ENCODE data around the gene PLK2. TPM values are rescaled to one million over a fixed set of nuclear protein-coding genes. Genes with fewer than 3 reads are reported as not detected.

PLK2 gene
- total and polyA plus RNA-seq, 2 of the 8 experiments (the other 6 are each of a cell fraction or from before 2014, with no cell fraction given): 5.8 to 20.6 TPM

- no peak overlapping the region for H2BK20ac ChIP-seq (ENCODE audit: low read length)
- no peak overlapping the region for H2BK15ac ChIP-seq (ENCODE audit: low read length)
- no peak overlapping the region for H2AK5ac ChIP-seq (ENCODE audit: low read depth, low read length)
- no peak overlapping the region for H4K5ac ChIP-seq (ENCODE audit: insufficient read length, low read depth, low read length)
- ChIA-PET CTCF (ENCODE audit: partially characterized antibody) (interaction anchor here (1.0 to 1.2 kb wide), 2 partner anchors 11 to 259 kb away, joined by 3 read pairs; no protein-coding TSS in a partner anchor), POLR2A (ENCODE audit: partially characterized antibody) (no interaction called here)
- H3K23me2 ChIP-seq (ENCODE audit: low read depth, low read length): no peaks in the 10 kb centered on the region
- no peak overlapping the region for H2AFZ ChIP-seq (ENCODE audit: low read length)
- H3K23ac ChIP-seq (ENCODE audit: insufficient read length): no peak overlapping the region
- H3K79me2 ChIP-seq (ENCODE audit: control insufficient read depth in 1 of 2, insufficient read depth in 2 of 2, low read length in 2 of 2): no peaks in the 10 kb centered on the region
- no peak overlapping the region for H4K91ac ChIP-seq (replicated peaks; ENCODE audit: insufficient read length, low read length)
- no peaks in the 10 kb centered on the region for H4K20me1 ChIP-seq (replicated peaks in 1 of 2; ENCODE audit: control insufficient read depth in 1 of 2, insufficient read depth in 2 of 2, low read length in 2 of 2)
- no peak for FAIRE-seq
- H3K9me3 ChIP-seq (ENCODE audit: insufficient read depth in 2 of 2, low read depth in 1 of 2, low read length in 1 of 2): no peaks in the 10 kb centered on the region
- no peak overlapping the region for H2BK12ac ChIP-seq (ENCODE audit: low read depth, low read length)
- H3K79me1 ChIP-seq (ENCODE audit: low read depth, low read length): no peaks in the 10 kb centered on the region
- no peak overlapping the region for H3K14ac ChIP-seq (ENCODE audit: insufficient read length)
- H3K18ac ChIP-seq (ENCODE audit: extremely low read depth, low read length): no peak overlapping the region
- H3K9ac ChIP-seq (replicated peaks in 1 of 4; ENCODE audit: extremely low read depth in 1 of 4, low read depth in 3 of 4, low read length in 3 of 4): no peak overlapping the region
- no peak overlapping the region for H3K4me3 ChIP-seq (ENCODE audit: extremely low read depth in 1 of 4, insufficient read depth in 2 of 4, low read depth in 3 of 4, low read length in 4 of 4)
- H2BK5ac ChIP-seq (ENCODE audit: low read depth, low read length): no peak overlapping the region
- no peak overlapping the region for H3K56ac ChIP-seq (replicated peaks; ENCODE audit: insufficient read length, low read depth, low read length)
- H3K27ac ChIP-seq (ENCODE audit: low read depth, low read length): no peak overlapping the region
- no peaks in the 10 kb centered on the region for H3K36me3 ChIP-seq (ENCODE audit: control insufficient read depth in 2 of 4, insufficient read depth in 4 of 4, low read length in 3 of 4)
- WGBS, 2 experiments (ENCODE audit: extremely low coverage in 1 of 2, insufficient coverage in 1 of 2, insufficient read length in 1 of 2, insufficient replicate concordance in 2 of 2, low coverage in 1 of 2, low lambda C conversion rate in 2 of 2, missing lambda C conversion rate in 1 of 2): 91% methylated on average over 5 of the region's 5 CpGs; no CpG with 5 or more reads in 1 of the 2 experiments
- H3K4me2 ChIP-seq (ENCODE audit: insufficient read depth in 1 of 2, low read depth in 2 of 2, low read length in 2 of 2): no peak overlapping the region
- DNase-seq (ENCODE audit: low read depth in 1 of 2, low spot score in 2 of 2): no peak
- no peak overlapping the region for H4K8ac ChIP-seq (ENCODE audit: extremely low read depth, insufficient read depth, low read length)
- TF ChIP-seq YY1 (IDR thresholded peaks at IDR 0.05; ENCODE audit: low read depth, low read length) (no peak), CBX8 (IDR thresholded peaks at IDR 0.05; ENCODE audit: borderline replicate concordance, low read depth, low read length) (no peak), RBBP5 (IDR thresholded peaks at IDR 0.05; ENCODE audit: borderline replicate concordance, low read depth, low read length) (no peak), TBP (IDR thresholded peaks at IDR 0.05; ENCODE audit: low read depth, low read length) (no peak), SIN3A (conservative IDR thresholded peaks at IDR 0.05 in 1 of 2, IDR thresholded peaks at IDR 0.05 in 1 of 2; ENCODE audit: low read depth in 1 of 2, low read length in 2 of 2) (no peak)
- no peak overlapping the region for H3K4ac ChIP-seq (replicated peaks; ENCODE audit: insufficient read length, low read depth, low read length)
- no peak overlapping the region for H2BK120ac ChIP-seq (replicated peaks; ENCODE audit: low read depth, low read length)
- no peaks in the 10 kb centered on the region for H3K27me3 ChIP-seq (replicated peaks in 1 of 4; ENCODE audit: control insufficient read depth in 3 of 4, extremely low read depth in 1 of 4, insufficient read depth in 3 of 4, low read length in 3 of 4)
- no peaks in the 10 kb centered on the region for H3K4me1 ChIP-seq (replicated peaks in 1 of 4; ENCODE audit: control insufficient read depth in 3 of 4, insufficient read depth in 4 of 4, low read length in 3 of 4)
These were observed 20.7 kb downstream of the PLK2 start for GRCh38 chr5:58439094-58439644.
